ENCODE results near the gene CLIP1. TPM values are rescaled to one million over a fixed set of nuclear protein-coding genes. Genes with fewer than 3 reads are reported as not detected.

The CLIP1 gene
- total and polyA plus RNA-seq, 2 of the 4 experiments (the other 2 are of a cell fraction), result 38.0 to 54.8 TPM

- Histone ChIP-seq H2BK5ac (ENCODE audit: low read depth, low read length, poor library complexity, severe bottlenecking) (peak overlapping the region; percentile 15), H2BK120ac (ENCODE audit: low read depth, low read length) (0 out of 2 replicates have a peak overlapping the region, but pooled peaks have one; percentile 3), H3K4ac (ENCODE audit: low read depth, low read length) (peak overlapping the region; percentile 45; the same call in 1 of the 2 replicates), H3K9ac (ENCODE audit: low read depth, low read length) (no peak overlapping the region), H2AK9ac (replicated peaks; ENCODE audit: low read depth, low read length, poor library complexity) (peak overlapping the region; percentile 6), H3K23ac (ENCODE audit: low read depth, low read length) (no peak overlapping the region), H2BK15ac (ENCODE audit: low read depth, low read length) (peak overlapping the region; percentile 3; the same call in 2 of the 3 replicates), H3K4me2 (ENCODE audit: low read depth, low read length) (no peak overlapping the region), H3K9me1 (ENCODE audit: insufficient read depth, low read length) (peaks cover 12% of the 10 kb centered on the region), H3K9me3 (ENCODE audit: control insufficient read depth, insufficient read depth, low read length) (no peaks in the 10 kb centered on the region), H3K27ac (ENCODE audit: insufficient read depth, low read length) (no peak overlapping the region), H2AFZ (replicated peaks; ENCODE audit: low read length, poor library complexity) (no peak overlapping the region), H2BK20ac (ENCODE audit: low read depth, low read length) (peak overlapping the region; percentile 39; the same call in 1 of the 2 replicates), H3K27me3 (ENCODE audit: control insufficient read depth, insufficient read depth, low read length) (no peaks in the 10 kb centered on the region), H4K8ac (ENCODE audit: low read depth in 2 of 2, low read length in 2 of 2) (no peak overlapping the region), H3K14ac (replicated peaks; ENCODE audit: low read depth, low read length) (no peak overlapping the region), H3K4me1 (ENCODE audit: control insufficient read depth, insufficient read depth, low read length) (peaks cover 13% of the 10 kb centered on the region), H4K91ac (ENCODE audit: insufficient read depth, low read depth, low read length) (no peak overlapping the region), H3K4me3 (ENCODE audit: insufficient read depth, low read depth, low read length) (no peak overlapping the region), H4K20me1 (ENCODE audit: insufficient read depth, low read length) (no peaks in the 10 kb centered on the region), H3K36me3 (ENCODE audit: control insufficient read depth, insufficient read depth, low read length) (peaks cover 3% of the 10 kb centered on the region), H3K18ac (ENCODE audit: low read depth, low read length) (no peak overlapping the region), H3K79me1 (ENCODE audit: low read depth in 1 of 2, low read length in 2 of 2) (peaks cover 19 to 72% of the 10 kb centered on the region in 2 experiments), H2AK5ac (ENCODE audit: low read depth, low read length) (peak overlapping the region; percentile 75), H4K5ac (ENCODE audit: low read depth, low read length) (0 out of 2 replicates have a peak overlapping the region, but pooled peaks have one; percentile 1), H3K56ac (ENCODE audit: extremely low read depth, insufficient read depth, low read length) (no peak overlapping the region)
- in situ Hi-C loops (cut with MboI; ENCODE audit: low sequenced_read_pairs) (no loop called here), dilution Hi-C loops (cut with HindIII; ENCODE audit: low sequenced_read_pairs, unreplicated experiment) (no loop called here), intact Hi-C loops (cut with micrococcal nuclease) (no loop called here)
- TF ChIP-seq, protein P1, sequence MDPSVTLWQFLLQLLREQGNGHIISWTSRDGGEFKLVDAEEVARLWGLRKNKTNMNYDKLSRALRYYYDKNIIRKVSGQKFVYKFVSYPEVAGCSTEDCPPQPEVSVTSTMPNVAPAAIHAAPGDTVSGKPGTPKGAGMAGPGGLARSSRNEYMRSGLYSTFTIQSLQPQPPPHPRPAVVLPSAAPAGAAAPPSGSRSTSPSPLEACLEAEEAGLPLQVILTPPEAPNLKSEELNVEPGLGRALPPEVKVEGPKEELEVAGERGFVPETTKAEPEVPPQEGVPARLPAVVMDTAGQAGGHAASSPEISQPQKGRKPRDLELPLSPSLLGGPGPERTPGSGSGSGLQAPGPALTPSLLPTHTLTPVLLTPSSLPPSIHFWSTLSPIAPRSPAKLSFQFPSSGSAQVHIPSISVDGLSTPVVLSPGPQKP (IDR thresholded peaks at IDR 0.05; ENCODE audit: borderline replicate concordance, low read depth, low read length), result no peak
- TF ChIP-seq, protein P2, sequence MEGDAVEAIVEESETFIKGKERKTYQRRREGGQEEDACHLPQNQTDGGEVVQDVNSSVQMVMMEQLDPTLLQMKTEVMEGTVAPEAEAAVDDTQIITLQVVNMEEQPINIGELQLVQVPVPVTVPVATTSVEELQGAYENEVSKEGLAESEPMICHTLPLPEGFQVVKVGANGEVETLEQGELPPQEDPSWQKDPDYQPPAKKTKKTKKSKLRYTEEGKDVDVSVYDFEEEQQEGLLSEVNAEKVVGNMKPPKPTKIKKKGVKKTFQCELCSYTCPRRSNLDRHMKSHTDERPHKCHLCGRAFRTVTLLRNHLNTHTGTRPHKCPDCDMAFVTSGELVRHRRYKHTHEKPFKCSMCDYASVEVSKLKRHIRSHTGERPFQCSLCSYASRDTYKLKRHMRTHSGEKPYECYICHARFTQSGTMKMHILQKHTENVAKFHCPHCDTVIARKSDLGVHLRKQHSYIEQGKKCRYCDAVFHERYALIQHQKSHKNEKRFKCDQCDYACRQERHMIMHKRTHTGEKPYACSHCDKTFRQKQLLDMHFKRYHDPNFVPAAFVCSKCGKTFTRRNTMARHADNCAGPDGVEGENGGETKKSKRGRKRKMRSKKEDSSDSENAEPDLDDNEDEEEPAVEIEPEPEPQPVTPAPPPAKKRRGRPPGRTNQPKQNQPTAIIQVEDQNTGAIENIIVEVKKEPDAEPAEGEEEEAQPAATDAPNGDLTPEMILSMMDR (conservative IDR thresholded peaks at IDR 0.05; ENCODE audit: low read depth, low read length), result no peak
- TF ChIP-seq POLR2A (IDR thresholded peaks at IDR 0.05; ENCODE audit: low read depth, low read length) (no peak), NFE2L2 (IDR thresholded peaks at IDR 0.05; ENCODE audit: low read depth, low read length) (no peak)
- ChIA-PET CTCF (no interaction called here), POLR2A (ENCODE audit: unreplicated experiment) (no interaction called here)
- 97% methylated on average over 11 of the region's 12 CpGs; no CpG with 5 or more reads in 1 of the 2 experiments for WGBS, 2 experiments (ENCODE audit: extremely low coverage in 2 of 2, insufficient read length in 1 of 2)
- ATAC-seq (ENCODE audit: low read depth) (no peak), DNase-seq (no peak)
- BruUV-seq (replicated peaks), result no TSS peak
Observed at GRCh38 chr12:122403831-122404230, 18.6 kb downstream of the CLIP1 start.

Data from IMR-90 (cell line).